Measurements from ENCODE around the gene MRPS15.
"Not testable (repeated sequence)": the region's sequence is repeated elsewhere in the genome, so short reads cannot be mapped to it uniquely, and the experiment has no call there.

The MRPS15 gene

DNA sequence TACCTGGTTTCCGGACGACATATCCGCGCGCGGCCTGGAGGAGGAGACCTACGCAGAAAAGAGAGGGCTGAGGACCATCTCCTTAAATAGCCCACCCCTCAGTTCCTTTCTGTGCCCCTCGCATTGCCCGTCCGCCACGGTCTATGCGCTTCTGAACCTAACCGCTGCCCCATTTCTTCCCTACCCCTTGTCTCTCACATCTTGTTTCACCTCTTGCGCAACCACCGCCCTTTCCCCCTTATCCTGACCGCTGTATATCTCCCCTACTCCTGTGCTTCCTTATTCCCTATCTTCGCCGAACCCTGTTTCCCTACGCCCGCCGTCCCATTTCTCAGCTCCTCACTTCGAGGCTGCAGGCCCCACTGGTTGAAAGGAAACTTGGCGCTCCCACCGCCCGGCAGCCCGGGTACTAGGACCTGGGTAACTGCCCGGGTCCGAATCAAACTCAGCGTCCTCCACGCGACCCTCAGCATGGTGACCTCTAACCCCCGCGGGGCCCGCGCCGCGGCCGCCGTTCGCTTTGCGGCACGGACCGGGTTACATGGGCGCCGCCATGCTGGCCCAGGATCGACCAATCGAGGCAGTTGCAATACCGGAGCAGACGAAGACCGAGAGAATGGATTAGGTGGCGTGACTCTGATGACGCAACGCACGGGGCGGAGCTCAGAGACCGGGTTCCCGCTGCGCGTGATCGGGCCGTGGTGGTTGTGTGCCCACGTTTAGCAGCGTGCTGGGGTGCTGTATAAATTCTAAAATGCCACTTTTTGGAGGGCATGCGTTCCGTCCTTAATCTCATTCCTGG, at the start of gene MRPS15:
Gene MRPS15, minus strand, starts transcription at position 582 of the 802 bp plus-strand sequence. Its CDS starts 109 bp downstream, at position 473.
- TF ChIP-seq, protein P1, sequence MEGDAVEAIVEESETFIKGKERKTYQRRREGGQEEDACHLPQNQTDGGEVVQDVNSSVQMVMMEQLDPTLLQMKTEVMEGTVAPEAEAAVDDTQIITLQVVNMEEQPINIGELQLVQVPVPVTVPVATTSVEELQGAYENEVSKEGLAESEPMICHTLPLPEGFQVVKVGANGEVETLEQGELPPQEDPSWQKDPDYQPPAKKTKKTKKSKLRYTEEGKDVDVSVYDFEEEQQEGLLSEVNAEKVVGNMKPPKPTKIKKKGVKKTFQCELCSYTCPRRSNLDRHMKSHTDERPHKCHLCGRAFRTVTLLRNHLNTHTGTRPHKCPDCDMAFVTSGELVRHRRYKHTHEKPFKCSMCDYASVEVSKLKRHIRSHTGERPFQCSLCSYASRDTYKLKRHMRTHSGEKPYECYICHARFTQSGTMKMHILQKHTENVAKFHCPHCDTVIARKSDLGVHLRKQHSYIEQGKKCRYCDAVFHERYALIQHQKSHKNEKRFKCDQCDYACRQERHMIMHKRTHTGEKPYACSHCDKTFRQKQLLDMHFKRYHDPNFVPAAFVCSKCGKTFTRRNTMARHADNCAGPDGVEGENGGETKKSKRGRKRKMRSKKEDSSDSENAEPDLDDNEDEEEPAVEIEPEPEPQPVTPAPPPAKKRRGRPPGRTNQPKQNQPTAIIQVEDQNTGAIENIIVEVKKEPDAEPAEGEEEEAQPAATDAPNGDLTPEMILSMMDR (IDR thresholded peaks at IDR 0.05; ENCODE audit: borderline replicate concordance, insufficient read depth, low read depth, low read length), result no peak
- peak within 1 kb of the TSS; percentile 67 for H3K4me3 ChIP-seq (ENCODE audit: low read depth, low read length)

DNA sequence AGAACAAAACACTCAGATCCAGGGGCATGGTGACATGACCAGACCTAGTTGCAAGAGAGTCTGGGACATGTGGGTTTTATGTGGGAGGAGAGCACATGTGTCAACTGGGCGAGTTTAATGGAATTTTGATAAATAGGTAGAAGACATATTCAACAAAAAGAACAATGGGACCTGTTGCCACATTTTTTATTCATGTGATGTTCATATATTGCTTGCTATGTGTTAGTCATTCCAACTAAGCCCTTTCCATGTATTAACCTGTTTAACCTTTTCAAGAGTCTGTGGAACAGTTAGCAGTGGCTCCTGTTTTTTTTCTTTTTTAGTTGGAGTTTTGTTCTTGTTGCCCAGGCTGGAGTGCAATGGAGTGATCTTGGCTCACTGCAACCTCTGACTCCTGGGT, 48.7 kb upstream of the MRPS15 start:
- H3K4me3 ChIP-seq (ENCODE audit: low read depth, low read length), result no peak overlapping the region
- TF ChIP-seq, protein P1 (IDR thresholded peaks at IDR 0.05; ENCODE audit: borderline replicate concordance, insufficient read depth, low read depth, low read length), result no peak

DNA sequence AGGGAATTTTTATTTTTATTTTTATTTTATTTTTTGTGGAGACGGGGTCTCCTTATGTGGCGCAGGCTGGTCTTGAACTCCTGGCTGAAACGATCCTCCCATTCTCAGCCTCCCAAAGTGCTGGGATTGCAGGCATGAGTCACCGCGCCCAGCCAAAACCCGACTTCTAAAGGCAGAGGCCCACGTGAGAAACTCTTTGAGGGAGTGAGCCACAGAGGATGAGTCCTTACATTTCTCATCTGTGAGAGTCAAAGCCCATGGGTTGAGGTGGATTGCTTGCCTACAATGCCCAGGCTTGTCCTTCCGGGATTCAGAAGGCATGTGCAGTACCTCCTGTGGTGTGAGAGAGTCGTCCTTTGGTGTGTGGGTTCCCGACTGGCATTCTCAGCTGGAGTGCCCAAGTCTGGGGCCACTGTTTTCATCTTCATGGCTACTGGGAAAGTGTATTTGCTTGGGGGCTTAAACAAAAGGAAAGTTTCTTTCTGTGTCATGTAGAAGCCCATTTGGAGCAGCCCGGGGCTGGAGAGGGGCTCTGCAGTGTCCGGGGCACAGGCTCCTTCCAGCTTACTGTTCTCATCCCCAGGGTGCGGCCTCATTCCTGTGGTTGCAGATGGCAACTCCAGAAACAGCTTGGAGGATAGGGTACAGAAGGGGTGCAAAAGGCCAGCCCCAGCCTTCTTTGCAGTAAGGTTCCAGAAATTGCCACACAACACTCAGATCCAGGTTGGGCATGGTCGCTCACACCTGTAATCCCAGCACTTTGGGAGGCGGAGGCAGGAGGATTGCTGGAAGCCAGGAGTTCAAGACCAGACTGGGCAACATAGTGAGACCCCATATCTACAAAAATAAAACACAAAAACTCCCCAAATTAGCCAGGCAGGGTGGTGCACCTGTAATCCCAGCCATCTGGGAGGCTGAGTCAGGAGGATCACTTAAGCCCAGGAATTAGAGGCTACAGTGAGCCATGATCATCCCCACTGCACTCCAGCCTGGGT, 47.9 kb upstream of the MRPS15 start:
- TF ChIP-seq, protein P1 (IDR thresholded peaks at IDR 0.05; ENCODE audit: borderline replicate concordance, insufficient read depth, low read depth, low read length), result no peak
- no peak overlapping the region for H3K4me3 ChIP-seq (ENCODE audit: low read depth, low read length)

DNA sequence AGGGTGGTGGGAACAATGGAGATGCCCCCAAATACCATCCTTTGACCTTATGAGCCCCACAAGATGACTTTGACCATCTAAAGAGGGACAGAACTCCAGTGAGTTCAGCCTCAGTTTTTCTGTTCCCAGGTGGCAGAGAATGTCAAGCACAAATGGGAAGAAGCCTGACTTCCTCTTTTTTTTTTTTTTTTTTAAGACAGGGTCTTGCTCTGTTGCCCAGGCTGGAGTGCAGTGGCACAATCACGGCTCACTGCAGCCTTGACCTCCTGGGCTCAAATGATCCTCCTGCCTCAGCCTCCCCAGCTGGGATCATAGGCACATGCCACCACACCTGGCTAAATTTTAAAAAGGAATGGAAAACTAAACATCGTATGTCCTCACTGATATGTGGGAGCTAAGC, 47.0 kb upstream of the MRPS15 start:
- not testable (repeated sequence) for H3K4me3 ChIP-seq (ENCODE audit: low read depth, low read length)

DNA sequence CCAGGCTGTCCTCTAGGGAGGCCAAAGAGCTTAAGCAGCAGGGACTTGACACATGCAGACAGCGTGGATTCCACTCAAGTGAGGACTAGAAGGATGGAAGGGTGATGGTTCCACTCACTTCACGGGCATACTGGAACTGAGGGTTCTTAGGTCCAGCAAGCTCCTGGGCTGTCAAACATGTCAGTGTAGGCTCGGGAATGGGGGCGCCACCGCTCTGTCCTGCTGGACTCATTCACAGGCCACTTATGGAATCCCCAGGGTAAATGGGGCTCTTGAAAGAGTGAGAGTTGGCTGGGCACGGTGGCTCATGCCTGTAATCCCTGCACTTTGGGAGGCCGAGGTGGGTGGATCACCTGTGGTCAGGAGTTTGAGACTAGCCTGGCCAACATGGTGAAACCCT, 46.2 kb upstream of the MRPS15 start:
- no peak overlapping the region for H3K4me3 ChIP-seq (ENCODE audit: low read depth, low read length)
- TF ChIP-seq, protein P1 (IDR thresholded peaks at IDR 0.05; ENCODE audit: borderline replicate concordance, insufficient read depth, low read depth, low read length), result no peak

DNA sequence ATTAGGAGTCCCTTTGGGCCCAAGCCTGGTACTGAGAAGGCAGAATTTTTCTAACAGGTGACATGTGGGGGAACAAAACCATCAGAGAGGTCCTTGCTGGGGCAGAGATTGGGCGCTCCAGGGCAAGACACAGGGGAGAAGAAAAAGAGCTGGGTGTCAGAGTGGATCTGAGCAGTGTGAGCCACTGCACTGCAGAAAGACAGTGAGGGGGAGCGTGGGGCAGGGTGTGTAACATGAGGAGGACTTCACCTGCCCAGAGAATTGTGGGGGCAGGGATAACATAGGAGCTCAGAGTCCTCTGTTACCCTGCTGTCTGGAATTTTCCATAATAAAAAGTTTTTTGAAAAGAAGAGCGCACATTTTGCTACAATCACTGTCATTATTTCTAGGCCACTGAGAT, 44.1 kb upstream of the MRPS15 start:
- TF ChIP-seq, protein P1 (IDR thresholded peaks at IDR 0.05; ENCODE audit: borderline replicate concordance, insufficient read depth, low read depth, low read length), result no peak
- no peak overlapping the region for H3K4me3 ChIP-seq (ENCODE audit: low read depth, low read length)

DNA sequence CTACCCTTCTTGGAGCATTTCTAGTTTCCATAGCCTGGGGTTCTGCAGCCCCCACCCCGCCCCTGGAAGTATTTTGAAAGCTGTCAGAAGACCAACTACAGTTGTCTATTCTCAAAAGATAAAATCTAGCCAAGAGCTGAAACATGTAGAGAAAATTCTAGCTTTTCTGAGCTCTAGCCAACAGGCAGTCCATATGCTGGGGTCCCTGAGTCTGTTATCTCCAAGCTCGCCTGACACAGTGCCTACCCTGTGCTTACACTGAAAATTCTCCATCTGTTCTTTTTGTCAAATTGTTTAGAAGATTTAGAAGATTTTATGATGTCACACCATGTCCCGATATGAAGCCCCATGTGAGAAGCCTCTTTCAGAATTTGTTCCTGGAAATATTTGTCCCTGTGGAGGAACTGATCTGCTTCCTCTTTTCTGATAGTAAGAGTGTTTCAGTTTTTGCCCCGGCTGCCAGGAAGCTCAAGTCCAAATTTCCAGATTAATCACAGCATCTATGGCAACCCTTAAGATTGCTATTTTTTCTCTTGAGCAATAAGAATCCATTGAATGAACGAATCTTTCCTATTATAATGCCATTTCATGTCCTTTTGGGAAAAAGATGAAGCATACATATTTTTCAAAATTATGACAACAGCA, 42.2 kb upstream of the MRPS15 start:
- TF ChIP-seq, protein P1 (IDR thresholded peaks at IDR 0.05; ENCODE audit: borderline replicate concordance, insufficient read depth, low read depth, low read length), result no peak

More for the DNA sequence above, 42.2 kb upstream of the MRPS15 start:
- no peak overlapping the region for H3K4me3 ChIP-seq (ENCODE audit: low read depth, low read length)

Data from GM12875 (cell line).